ENCODE measurements around the gene PRKCZ. TPM values are rescaled to one million over a fixed set of nuclear protein-coding genes. Genes with fewer than 3 reads are reported as not detected.

PRKCZ gene
- total RNA-seq, 1 donor from 2014 or later = 32.6 TPM

- Mint-ChIP-seq H3K4me1 (ENCODE audit: low read depth, unreplicated experiment) (no peaks in the 10 kb centered on the region), H3K9me3 (ENCODE audit: unreplicated experiment) (peaks cover 2% of the 10 kb centered on the region), H3K27me3 (ENCODE audit: low read depth, unreplicated experiment) (no peaks in the 10 kb centered on the region), H3K27ac (ENCODE audit: unreplicated experiment) (no peak overlapping the region), H3K36me3 (ENCODE audit: low read depth, unreplicated experiment) (peaks cover 10% of the 10 kb centered on the region), H3K4me3 (ENCODE audit: unreplicated experiment) (no peak overlapping the region)
- H3K36me3 ChIP-seq (ENCODE audit: insufficient read depth, low read length) = no peaks in the 10 kb centered on the region
- TF ChIP-seq CTCF (IDR thresholded peaks at IDR 0.05; ENCODE audit: insufficient read depth, low read depth, low read length) (no peak), EZH2 (IDR thresholded peaks at IDR 0.05; ENCODE audit: insufficient read depth, low read length) (no peak)
- H3K9me3 ChIP-seq (ENCODE audit: insufficient read depth, low read depth, low read length) = no peaks in the 10 kb centered on the region
- H2AFZ ChIP-seq (ENCODE audit: low read depth, low read length) = no peak overlapping the region
- H3K4me2 ChIP-seq (ENCODE audit: low read length) = no peak overlapping the region
- no peak for DNase-seq (ENCODE audit: low read depth)
- FAIRE-seq = no peak
- H3K4me1 ChIP-seq (ENCODE audit: insufficient read depth, low read length) = no peaks in the 10 kb centered on the region
- no peak overlapping the region for H3K4me3 ChIP-seq (ENCODE audit: insufficient read depth, low read depth, low read length)
- H3K79me2 ChIP-seq (ENCODE audit: insufficient read depth, low read length) = no peaks in the 10 kb centered on the region
- no peak overlapping the region for H3K27ac ChIP-seq (ENCODE audit: low read depth, low read length)
- no peaks in the 10 kb centered on the region for H3K27me3 ChIP-seq (ENCODE audit: insufficient read depth, low read length)
- no peak overlapping the region for H3K9ac ChIP-seq (ENCODE audit: low read length)
- peaks cover 6% of the 10 kb centered on the region for H4K20me1 ChIP-seq (ENCODE audit: insufficient read depth, low read length)
Measured at GRCh38 chr1:2151911-2152310, 101.7 kb downstream of the PRKCZ start.

GRCh38 chr1:2152954-2153353, 102.7 kb downstream of the PRKCZ start:
- Histone ChIP-seq H3K36me3 (ENCODE audit: insufficient read depth, low read length) (no peaks in the 10 kb centered on the region), H3K4me2 (ENCODE audit: low read length) (no peak overlapping the region), H3K9ac (ENCODE audit: low read length) (no peak overlapping the region), H3K4me1 (ENCODE audit: insufficient read depth, low read length) (no peaks in the 10 kb centered on the region), H3K27me3 (ENCODE audit: insufficient read depth, low read length) (no peaks in the 10 kb centered on the region), H3K4me3 (ENCODE audit: insufficient read depth, low read depth, low read length) (no peak overlapping the region), H3K9me3 (ENCODE audit: insufficient read depth, low read depth, low read length) (no peaks in the 10 kb centered on the region), H4K20me1 (ENCODE audit: insufficient read depth, low read length) (peaks cover 6% of the 10 kb centered on the region), H3K79me2 (ENCODE audit: insufficient read depth, low read length) (no peaks in the 10 kb centered on the region), H3K27ac (ENCODE audit: low read depth, low read length) (no peak overlapping the region), H2AFZ (ENCODE audit: low read depth, low read length) (no peak overlapping the region)
- TF ChIP-seq EZH2 (IDR thresholded peaks at IDR 0.05; ENCODE audit: insufficient read depth, low read length) = no peak
- no peak for TF ChIP-seq CTCF (IDR thresholded peaks at IDR 0.05; ENCODE audit: insufficient read depth, low read depth, low read length)
- Mint-ChIP-seq H3K9me3 (ENCODE audit: unreplicated experiment) (peaks cover 2% of the 10 kb centered on the region), H3K27me3 (ENCODE audit: low read depth, unreplicated experiment) (no peaks in the 10 kb centered on the region), H3K27ac (ENCODE audit: unreplicated experiment) (no peak overlapping the region), H3K4me3 (ENCODE audit: unreplicated experiment) (no peak overlapping the region), H3K4me1 (ENCODE audit: low read depth, unreplicated experiment) (no peaks in the 10 kb centered on the region), H3K36me3 (ENCODE audit: low read depth, unreplicated experiment) (peaks cover 13% of the 10 kb centered on the region)
- FAIRE-seq = no peak
- DNase-seq (ENCODE audit: low read depth) = no peak

- H3K4me2 ChIP-seq (ENCODE audit: low read length) = no peak overlapping the region
- H3K4me1 ChIP-seq (ENCODE audit: insufficient read depth, low read length) = no peaks in the 10 kb centered on the region
- H3K27me3 Mint-ChIP-seq (ENCODE audit: low read depth, unreplicated experiment) = no peaks in the 10 kb centered on the region
- no peaks in the 10 kb centered on the region for H3K27me3 ChIP-seq (ENCODE audit: insufficient read depth, low read length)
- no peaks in the 10 kb centered on the region for H3K36me3 ChIP-seq (ENCODE audit: insufficient read depth, low read length)
- peaks cover 2% of the 10 kb centered on the region for H3K9me3 Mint-ChIP-seq (ENCODE audit: unreplicated experiment)
- H3K27ac Mint-ChIP-seq (ENCODE audit: unreplicated experiment) = no peak overlapping the region
- H4K20me1 ChIP-seq (ENCODE audit: insufficient read depth, low read length) = peaks cover 6% of the 10 kb centered on the region
- no peak overlapping the region for H3K27ac ChIP-seq (ENCODE audit: low read depth, low read length)
- H3K79me2 ChIP-seq (ENCODE audit: insufficient read depth, low read length) = no peaks in the 10 kb centered on the region
- FAIRE-seq (no peak), DNase-seq (ENCODE audit: low read depth) (no peak)
- H3K9ac ChIP-seq (ENCODE audit: low read length) = no peak overlapping the region
- H3K4me3 ChIP-seq (ENCODE audit: insufficient read depth, low read depth, low read length) = no peak overlapping the region
- TF ChIP-seq CTCF (IDR thresholded peaks at IDR 0.05; ENCODE audit: insufficient read depth, low read depth, low read length) (no peak), EZH2 (IDR thresholded peaks at IDR 0.05; ENCODE audit: insufficient read depth, low read length) (no peak)
- H3K36me3 Mint-ChIP-seq (ENCODE audit: low read depth, unreplicated experiment) = peaks cover 17% of the 10 kb centered on the region
- no peaks in the 10 kb centered on the region for H3K9me3 ChIP-seq (ENCODE audit: insufficient read depth, low read depth, low read length)
- no peak overlapping the region for H2AFZ ChIP-seq (ENCODE audit: low read depth, low read length)
- no peaks in the 10 kb centered on the region for H3K4me1 Mint-ChIP-seq (ENCODE audit: low read depth, unreplicated experiment)
- no peak overlapping the region for H3K4me3 Mint-ChIP-seq (ENCODE audit: unreplicated experiment)
Measured at GRCh38 chr1:2154022-2154421, 103.8 kb downstream of the PRKCZ start.

All from astrocyte (in vitro differentiated cells and primary cell).